Transverse colon (tissue), 4 donors: Measurements from ENCODE around the gene BCAS1.

Experiments used
- POLR2AphosphoS5 ChIP-seq, 3 donors: sonication (generic); formaldehyde crosslinking; IDR thresholded peaks; one replicate each; pipeline ENCODE4 v1.6.1; 2016; ENCODE audit warnings: antibody characterized with exemption in 3 of 3
- TF ChIP-seq, protein P1 (sequence below), 5 experiments: fragments of 200-600 bp in 3 of 5; fragments of 450-650 bp in 2 of 5; sonication (generic) in 3 of 5; IDR thresholded peaks; 1 replicate in 2 of 5; 2 replicates in 3 of 5; pipeline ENCODE4 v1.5.1; 2016 to 2017; ENCODE audit warnings: antibody characterized with exemption in 5 of 5, inconsistent platforms in 3 of 5, mild to moderate bottlenecking in 2 of 5, moderate library complexity in 1 of 5

DNA sequence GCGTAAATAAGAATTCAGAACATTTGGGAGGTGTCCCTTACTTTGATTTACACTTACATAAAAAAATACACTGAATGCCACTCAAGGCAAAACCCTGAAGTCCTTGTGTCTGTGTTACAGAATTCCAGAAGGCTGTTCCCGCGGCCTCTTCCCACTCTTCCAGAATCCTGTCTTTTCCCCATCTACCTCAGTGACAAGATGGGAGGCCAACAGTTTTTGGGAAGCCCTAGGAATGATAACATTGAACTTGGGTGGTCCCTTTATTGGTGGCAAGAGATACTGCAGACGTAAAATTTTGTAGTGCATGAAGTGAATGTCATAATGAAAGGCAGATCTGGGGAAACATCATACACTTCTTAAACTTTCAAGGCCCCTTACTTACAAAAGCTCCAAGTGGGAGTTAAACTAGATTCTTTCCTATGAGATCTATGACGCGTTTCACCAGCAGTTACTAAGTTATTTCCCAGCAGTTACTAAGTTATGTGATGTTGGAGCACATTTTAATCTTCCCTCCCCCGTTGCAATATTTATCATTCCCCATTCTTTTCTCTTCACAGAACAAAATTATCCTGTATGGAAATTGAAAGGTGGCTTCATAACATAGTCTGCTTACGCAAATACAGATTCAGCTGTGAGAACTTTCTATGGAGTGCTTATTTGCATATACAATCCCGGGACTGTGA is 79.5 kb downstream of the BCAS1 start:
- no peak for TF ChIP-seq POLR2AphosphoS5 (IDR thresholded peaks at IDR 0.05)
- TF ChIP-seq, protein P1, sequence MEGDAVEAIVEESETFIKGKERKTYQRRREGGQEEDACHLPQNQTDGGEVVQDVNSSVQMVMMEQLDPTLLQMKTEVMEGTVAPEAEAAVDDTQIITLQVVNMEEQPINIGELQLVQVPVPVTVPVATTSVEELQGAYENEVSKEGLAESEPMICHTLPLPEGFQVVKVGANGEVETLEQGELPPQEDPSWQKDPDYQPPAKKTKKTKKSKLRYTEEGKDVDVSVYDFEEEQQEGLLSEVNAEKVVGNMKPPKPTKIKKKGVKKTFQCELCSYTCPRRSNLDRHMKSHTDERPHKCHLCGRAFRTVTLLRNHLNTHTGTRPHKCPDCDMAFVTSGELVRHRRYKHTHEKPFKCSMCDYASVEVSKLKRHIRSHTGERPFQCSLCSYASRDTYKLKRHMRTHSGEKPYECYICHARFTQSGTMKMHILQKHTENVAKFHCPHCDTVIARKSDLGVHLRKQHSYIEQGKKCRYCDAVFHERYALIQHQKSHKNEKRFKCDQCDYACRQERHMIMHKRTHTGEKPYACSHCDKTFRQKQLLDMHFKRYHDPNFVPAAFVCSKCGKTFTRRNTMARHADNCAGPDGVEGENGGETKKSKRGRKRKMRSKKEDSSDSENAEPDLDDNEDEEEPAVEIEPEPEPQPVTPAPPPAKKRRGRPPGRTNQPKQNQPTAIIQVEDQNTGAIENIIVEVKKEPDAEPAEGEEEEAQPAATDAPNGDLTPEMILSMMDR (IDR thresholded peaks at IDR 0.05), result no peak
